GM19240 (cell line): ENCODE data around the gene HLA-DPA1.
"Not testable (repeated sequence)": the region's sequence is repeated elsewhere in the genome, so short reads cannot be mapped to it uniquely, and the experiment has no call there.

ENCODE experiments used
- DNase-seq: peaks from one replicate; pipeline ENCODE4 v3.0.0; 2011; ENCODE audit warnings: low spot score; ENCODE audit not compliant: insufficient read length

The HLA-DPA1 gene

GRCh38 chr6:33065312-33065711, 8.1 kb downstream of the HLA-DPA1 start:
- DNase-seq, result no peak

- DNase-seq, result no peak
These were observed 8.7 kb downstream of the HLA-DPA1 start for GRCh38 chr6:33064723-33065122.

GRCh38 chr6:33063435-33063834, 10.0 kb downstream of the HLA-DPA1 start:
- not testable (repeated sequence) for DNase-seq

GRCh38 chr6:33061987-33062386, 11.5 kb downstream of the HLA-DPA1 start:
- no peak for DNase-seq

- no peak for DNase-seq
These were observed 16.0 kb downstream of the HLA-DPA1 start for GRCh38 chr6:33057222-33058150.

- no peak for DNase-seq
These were observed 20.2 kb downstream of the HLA-DPA1 start for GRCh38 chr6:33053230-33053629.

GRCh38 chr6:33052627-33053026, 20.8 kb downstream of the HLA-DPA1 start:
- no peak for DNase-seq

GRCh38 chr6:33050014-33050810, 23.2 kb downstream of the HLA-DPA1 start:
- no peak for DNase-seq

- DNase-seq, result no peak
These were observed 24.0 kb downstream of the HLA-DPA1 start for GRCh38 chr6:33049323-33050013.

- no peak for DNase-seq
These were observed 33.3 kb downstream of the HLA-DPA1 start for GRCh38 chr6:33040157-33040556.

- no peak for DNase-seq
These were observed 36.9 kb downstream of the HLA-DPA1 start for GRCh38 chr6:33036535-33036934.

GRCh38 chr6:33034554-33034953, 38.9 kb downstream of the HLA-DPA1 start:
- DNase-seq, result no peak

- DNase-seq, result no peak
These were observed 43.2 kb downstream of the HLA-DPA1 start for GRCh38 chr6:33030245-33030644.

GRCh38 chr6:33029328-33030184, 43.9 kb downstream of the HLA-DPA1 start:
- DNase-seq, result no peak

GRCh38 chr6:33028220-33028849, 45.1 kb downstream of the HLA-DPA1 start:
- DNase-seq, result no peak

GRCh38 chr6:33024521-33024920, 48.9 kb downstream of the HLA-DPA1 start:
- DNase-seq, result no peak

- DNase-seq, result no peak
These were observed 49.9 kb downstream of the HLA-DPA1 start for GRCh38 chr6:33023536-33023935.

GRCh38 chr6:33021917-33022316, 51.5 kb downstream of the HLA-DPA1 start:
- DNase-seq, result no peak

- no peak for DNase-seq
These were observed 54.1 kb downstream of the HLA-DPA1 start for GRCh38 chr6:33019372-33019771.

- no peak for DNase-seq
These were observed 54.5 kb downstream of the HLA-DPA1 start for GRCh38 chr6:33018904-33019303.
